GM18909 (cell line): ENCODE measurements around the gene NRP2.

Experiments
- ATAC-seq: cut with Tn5 transposase; IDR thresholded peaks from one replicate; pipeline ENCODE4 v1.9.1; 2021; ENCODE audit warnings: mild to moderate bottlenecking; ENCODE audit not compliant: unreplicated experiment, poor library complexity

The NRP2 gene

GRCh38 chr2:205658572-205658971, 23.7 kb upstream of the NRP2 start:
- ATAC-seq: no peak

GRCh38 chr2:205659922-205660321, 22.4 kb upstream of the NRP2 start:
- ATAC-seq: no peak

- ATAC-seq: peak; percentile 80
Measured at GRCh38 chr2:205660521-205661124, 21.7 kb upstream of the NRP2 start.

- no peak for ATAC-seq
Measured at GRCh38 chr2:205661281-205661680, 21.0 kb upstream of the NRP2 start.

- no peak for ATAC-seq
Measured at GRCh38 chr2:205662206-205662965, 19.9 kb upstream of the NRP2 start.

GRCh38 chr2:205665791-205666190, 16.5 kb upstream of the NRP2 start:
- no peak for ATAC-seq

GRCh38 chr2:205670292-205670691, 12.0 kb upstream of the NRP2 start:
- no peak for ATAC-seq

GRCh38 chr2:205673312-205673711, 9.0 kb upstream of the NRP2 start:
- ATAC-seq: no peak

- no peak for ATAC-seq
Measured at GRCh38 chr2:205675861-205676516, 6.3 kb upstream of the NRP2 start.

- no peak for ATAC-seq
Measured at GRCh38 chr2:205678541-205679142, 3.7 kb upstream of the NRP2 start.

- no peak for ATAC-seq
Measured at GRCh38 chr2:205679410-205680009, 2.8 kb upstream of the NRP2 start.

GRCh38 chr2:205680067-205680466, 2.2 kb upstream of the NRP2 start:
- ATAC-seq: peak; percentile 68

- no peak for ATAC-seq
Measured at GRCh38 chr2:205680903-205681302, 1.4 kb upstream of the NRP2 start.

GRCh38 chr2:205681401-205682238, 681 bp upstream of the NRP2 start:
- no peak for ATAC-seq

GRCh38 chr2:205682971-205683501, 735 bp downstream of the NRP2 start:
- no peak for ATAC-seq

GRCh38 chr2:205683502-205684367, 1.4 kb downstream of the NRP2 start:
- no peak for ATAC-seq

- no peak for ATAC-seq
Measured at GRCh38 chr2:205684871-205685313, 2.6 kb downstream of the NRP2 start.

- ATAC-seq: no peak
Measured at GRCh38 chr2:205685314-205686055, 3.2 kb downstream of the NRP2 start.
